Neutrophil (primary cell): Measurements from ENCODE around the gene JUP.

Experiments
- H3K27ac ChIP-seq: fragments of 200-600 bp; sonication (generic); 2 replicates; pipeline ENCODE4 v1.5.1; 2016; ENCODE audit warnings: mild to moderate bottlenecking, moderate library complexity
- H3K27me3 ChIP-seq: fragments of 200-600 bp; sonication (generic); 2 replicates; pipeline ENCODE4 v1.6.0; 2016; ENCODE audit warnings: mild to moderate bottlenecking
- H3K36me3 ChIP-seq: fragments of 200-600 bp; sonication (generic); 2 replicates; pipeline ENCODE4 v1.5.1; 2017
- H3K4me1 ChIP-seq, 2 experiments: fragments of 200-600 bp in 1 of 2; sonication (generic) in 1 of 2; 1 replicate in 1 of 2; 2 replicates in 1 of 2; pipeline versions ENCODE4 v1.5.1 to v1.6.1; 2013 to 2016; ENCODE audit warnings: low read depth in 1 of 2, low read length in 1 of 2, mild to moderate bottlenecking in 1 of 2, moderate library complexity in 1 of 2; ENCODE audit not compliant: control insufficient read depth in 1 of 2, insufficient read depth in 1 of 2
- H3K4me3 ChIP-seq, 2 experiments: fragments of 200-600 bp in 1 of 2; sonication (generic) in 1 of 2; 1 replicate in 1 of 2; 2 replicates in 1 of 2; pipeline ENCODE4 v1.5.1; 2013 to 2016; ENCODE audit warnings: low read depth in 1 of 2, low read length in 1 of 2, mild to moderate bottlenecking in 1 of 2, moderate library complexity in 1 of 2
- H3K9me3 ChIP-seq: fragments of 200-600 bp; sonication (generic); 2 replicates; pipeline ENCODE4 v1.5.1; 2016
- TF ChIP-seq, protein P1 (sequence below): fragments of 200-600 bp; sonication (generic); IDR thresholded peaks from 2 replicates; pipeline ENCODE4 v1.5.1; 2016; ENCODE audit warnings: antibody characterized with exemption

JUP gene

DNA sequence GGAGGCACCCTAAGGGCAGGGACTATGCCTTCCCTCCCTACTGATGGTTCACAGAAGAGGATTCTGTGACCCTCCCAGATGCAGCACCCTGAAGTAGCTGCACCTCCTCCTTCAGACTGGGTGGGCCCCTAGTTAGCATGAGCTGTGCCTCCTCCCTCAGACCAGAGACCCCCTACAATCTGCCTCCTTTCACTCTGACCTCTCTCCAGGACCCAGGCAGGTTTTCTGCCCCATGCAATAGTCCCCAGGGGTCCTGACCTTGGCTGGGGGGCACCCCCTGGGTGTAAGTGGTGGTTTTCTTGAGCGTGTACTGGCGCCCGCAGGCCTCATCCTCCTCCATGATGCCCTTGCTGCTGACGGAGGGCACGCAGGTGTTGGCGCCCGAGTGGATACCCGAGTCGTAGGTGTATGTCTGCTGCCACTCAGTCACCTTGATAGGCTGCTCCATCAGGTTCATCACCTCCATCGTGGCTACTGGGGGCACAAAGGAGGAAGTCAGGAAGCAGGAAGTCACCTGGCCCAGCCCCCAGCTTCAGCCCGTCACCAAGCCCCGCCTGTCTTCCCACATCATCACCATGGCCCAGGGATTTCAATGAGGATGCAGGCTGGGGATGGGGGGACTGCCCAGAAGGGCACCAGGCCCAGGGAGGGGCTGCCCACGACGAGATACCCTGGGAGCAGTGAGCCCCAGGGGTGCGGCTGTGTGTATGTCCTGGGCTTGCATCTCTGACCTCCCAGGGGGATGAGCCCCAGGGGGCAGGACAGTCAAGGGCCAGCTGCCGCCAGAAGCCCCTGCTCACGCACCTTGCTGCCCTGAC is 14.9 kb downstream of the JUP start:
- Histone ChIP-seq H3K4me3 (no peak overlapping the region), H3K4me1 (no peaks in the 10 kb centered on the region), H3K36me3 (no peaks in the 10 kb centered on the region), H3K9me3 (no peaks in the 10 kb centered on the region), H3K27ac (no peak overlapping the region), H3K27me3 (no peaks in the 10 kb centered on the region)
- TF ChIP-seq, protein P1, sequence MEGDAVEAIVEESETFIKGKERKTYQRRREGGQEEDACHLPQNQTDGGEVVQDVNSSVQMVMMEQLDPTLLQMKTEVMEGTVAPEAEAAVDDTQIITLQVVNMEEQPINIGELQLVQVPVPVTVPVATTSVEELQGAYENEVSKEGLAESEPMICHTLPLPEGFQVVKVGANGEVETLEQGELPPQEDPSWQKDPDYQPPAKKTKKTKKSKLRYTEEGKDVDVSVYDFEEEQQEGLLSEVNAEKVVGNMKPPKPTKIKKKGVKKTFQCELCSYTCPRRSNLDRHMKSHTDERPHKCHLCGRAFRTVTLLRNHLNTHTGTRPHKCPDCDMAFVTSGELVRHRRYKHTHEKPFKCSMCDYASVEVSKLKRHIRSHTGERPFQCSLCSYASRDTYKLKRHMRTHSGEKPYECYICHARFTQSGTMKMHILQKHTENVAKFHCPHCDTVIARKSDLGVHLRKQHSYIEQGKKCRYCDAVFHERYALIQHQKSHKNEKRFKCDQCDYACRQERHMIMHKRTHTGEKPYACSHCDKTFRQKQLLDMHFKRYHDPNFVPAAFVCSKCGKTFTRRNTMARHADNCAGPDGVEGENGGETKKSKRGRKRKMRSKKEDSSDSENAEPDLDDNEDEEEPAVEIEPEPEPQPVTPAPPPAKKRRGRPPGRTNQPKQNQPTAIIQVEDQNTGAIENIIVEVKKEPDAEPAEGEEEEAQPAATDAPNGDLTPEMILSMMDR = no peak

DNA sequence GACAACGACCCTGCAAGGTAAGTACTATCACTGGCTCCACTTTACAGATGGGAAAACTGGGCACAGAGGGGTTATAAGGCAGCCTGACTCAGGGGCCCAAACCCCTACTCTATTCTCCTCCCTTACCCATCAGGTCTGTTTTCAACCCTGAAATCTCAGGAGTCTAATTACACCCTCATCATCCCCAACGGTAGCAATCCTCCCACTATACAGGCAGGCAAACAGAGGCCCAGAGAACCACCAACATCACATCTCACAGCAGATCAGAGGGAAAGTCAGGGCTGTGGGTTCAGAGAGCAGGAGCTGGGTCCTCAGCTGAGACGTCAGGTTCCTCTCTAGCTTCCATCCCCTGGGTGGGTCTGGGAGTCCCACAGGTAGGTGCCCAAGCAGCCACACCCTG is 16.5 kb downstream of the JUP start:
- no peak overlapping the region for H3K27ac ChIP-seq
- TF ChIP-seq, protein P1 = no peak
- no peak overlapping the region for H3K4me3 ChIP-seq
- no peaks in the 10 kb centered on the region for H3K4me1 ChIP-seq
- no peaks in the 10 kb centered on the region for H3K9me3 ChIP-seq
- H3K36me3 ChIP-seq = no peaks in the 10 kb centered on the region
- no peaks in the 10 kb centered on the region for H3K27me3 ChIP-seq

DNA sequence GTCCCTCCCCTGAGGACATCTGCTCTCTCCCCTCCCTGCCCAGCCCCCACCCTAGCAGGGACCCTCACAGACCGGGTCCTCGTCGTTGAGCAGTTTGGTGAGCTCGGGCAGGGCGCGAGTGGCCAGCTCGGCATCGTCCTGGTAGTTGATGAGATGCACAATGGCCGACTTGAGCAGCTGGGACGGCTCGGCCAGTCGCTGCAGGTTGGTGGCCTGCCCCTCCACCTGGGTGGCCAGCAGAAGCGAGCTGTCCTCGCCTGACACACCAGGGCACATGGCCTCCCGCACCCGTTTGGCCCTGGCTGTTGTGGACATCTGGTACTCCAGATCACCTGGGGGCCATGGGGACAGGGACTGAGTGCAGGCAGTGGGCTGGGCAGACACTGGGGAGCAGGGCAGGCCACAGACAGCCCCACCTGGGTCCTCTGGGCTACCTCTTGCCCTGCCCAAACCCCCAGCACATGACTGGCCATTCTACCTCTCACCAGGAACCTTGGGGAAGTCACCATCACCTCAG is 17.1 kb downstream of the JUP start:
- no peak overlapping the region for H3K4me3 ChIP-seq
- no peak overlapping the region for H3K27ac ChIP-seq
- TF ChIP-seq, protein P1 = no peak
- H3K27me3 ChIP-seq = no peaks in the 10 kb centered on the region
- no peaks in the 10 kb centered on the region for H3K9me3 ChIP-seq
- H3K36me3 ChIP-seq = no peaks in the 10 kb centered on the region
- no peaks in the 10 kb centered on the region for H3K4me1 ChIP-seq

DNA sequence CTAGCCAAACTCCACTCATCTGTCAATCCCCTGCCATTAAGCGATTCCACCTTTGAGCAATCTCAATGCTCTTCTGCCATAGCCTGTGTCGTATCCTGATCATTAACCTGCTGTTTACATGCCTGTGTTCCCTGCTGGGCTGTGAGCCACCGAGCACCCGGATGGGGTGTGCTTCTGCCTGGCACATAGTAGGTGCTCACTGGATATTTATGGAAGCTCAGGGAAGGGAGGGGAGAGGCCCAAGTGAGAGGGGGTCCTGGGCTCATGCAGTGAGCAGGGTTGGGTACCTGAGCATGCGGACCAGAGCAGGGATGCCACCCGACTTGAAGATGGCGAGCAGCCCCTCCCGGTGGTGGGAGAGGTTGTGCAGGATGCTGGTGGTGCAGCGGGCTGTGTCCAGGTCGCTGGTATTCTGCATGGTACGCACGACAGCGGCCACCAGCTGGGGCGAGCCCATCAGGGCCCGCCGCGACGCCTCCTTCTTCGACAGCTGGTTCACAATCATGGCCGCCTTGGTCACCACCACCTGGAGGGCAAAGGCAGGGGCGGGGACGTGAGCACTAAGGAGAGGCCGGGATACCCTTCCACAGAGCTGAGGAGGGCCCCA is 17.7 kb downstream of the JUP start:
- H3K36me3 ChIP-seq = no peaks in the 10 kb centered on the region
- no peaks in the 10 kb centered on the region for H3K9me3 ChIP-seq
- H3K4me1 ChIP-seq = no peaks in the 10 kb centered on the region
- TF ChIP-seq, protein P1 = no peak
- no peak overlapping the region for H3K27ac ChIP-seq
- no peaks in the 10 kb centered on the region for H3K27me3 ChIP-seq
- H3K4me3 ChIP-seq = no peak overlapping the region

DNA sequence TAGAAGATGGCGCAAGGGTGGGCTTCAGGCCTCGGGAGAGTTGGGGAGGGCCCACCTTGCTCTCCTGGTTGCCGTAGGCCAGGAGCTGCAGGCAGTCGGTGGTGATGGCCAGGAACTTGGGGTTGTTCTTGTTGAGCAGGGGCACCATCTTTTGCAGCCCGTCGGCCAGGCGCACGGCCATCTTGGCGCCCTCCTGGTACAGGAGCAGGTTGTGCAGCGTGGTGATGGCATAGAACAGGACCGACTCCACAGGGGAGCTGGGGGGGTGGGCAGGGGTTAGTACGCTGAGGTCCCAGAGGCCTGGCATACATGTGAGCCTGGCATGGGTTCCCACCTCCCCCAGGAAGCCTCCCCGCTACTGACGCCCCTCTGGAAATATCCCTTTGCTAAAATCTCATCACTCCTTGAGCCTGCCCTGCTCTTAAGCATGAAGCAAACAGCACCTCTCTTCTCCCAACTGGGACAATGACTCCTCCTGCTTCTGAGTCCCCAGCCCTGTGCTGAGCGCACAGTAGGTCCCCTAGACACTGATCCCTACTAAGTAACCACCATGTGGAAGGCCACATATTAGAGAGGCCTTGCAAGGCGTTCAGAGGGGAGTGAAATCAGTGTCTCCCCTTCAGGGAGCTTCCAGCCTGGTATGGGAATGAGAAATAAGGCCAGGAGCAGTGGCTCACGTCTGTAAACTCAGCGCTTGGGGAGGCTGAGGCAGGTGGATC is 19.0 kb downstream of the JUP start:
- Histone ChIP-seq H3K27ac (no peak overlapping the region), H3K9me3 (no peaks in the 10 kb centered on the region), H3K27me3 (no peaks in the 10 kb centered on the region), H3K4me1 (no peaks in the 10 kb centered on the region), H3K4me3 (no peak overlapping the region), H3K36me3 (no peaks in the 10 kb centered on the region)
- TF ChIP-seq, protein P1 = no peak
